GM21381 (cell line): ENCODE measurements around the gene SOX1.

Experiments used
- ATAC-seq: cut with Tn5 transposase; IDR thresholded peaks from one replicate; pipeline ENCODE4 v1.9.1; 2021; ENCODE audit warnings: mild to moderate bottlenecking, moderate library complexity; ENCODE audit not compliant: unreplicated experiment

The SOX1 gene

GRCh38 chr13:112071723-112072533 is 5.0 kb downstream of the SOX1 start:
- no peak for ATAC-seq

DNA sequence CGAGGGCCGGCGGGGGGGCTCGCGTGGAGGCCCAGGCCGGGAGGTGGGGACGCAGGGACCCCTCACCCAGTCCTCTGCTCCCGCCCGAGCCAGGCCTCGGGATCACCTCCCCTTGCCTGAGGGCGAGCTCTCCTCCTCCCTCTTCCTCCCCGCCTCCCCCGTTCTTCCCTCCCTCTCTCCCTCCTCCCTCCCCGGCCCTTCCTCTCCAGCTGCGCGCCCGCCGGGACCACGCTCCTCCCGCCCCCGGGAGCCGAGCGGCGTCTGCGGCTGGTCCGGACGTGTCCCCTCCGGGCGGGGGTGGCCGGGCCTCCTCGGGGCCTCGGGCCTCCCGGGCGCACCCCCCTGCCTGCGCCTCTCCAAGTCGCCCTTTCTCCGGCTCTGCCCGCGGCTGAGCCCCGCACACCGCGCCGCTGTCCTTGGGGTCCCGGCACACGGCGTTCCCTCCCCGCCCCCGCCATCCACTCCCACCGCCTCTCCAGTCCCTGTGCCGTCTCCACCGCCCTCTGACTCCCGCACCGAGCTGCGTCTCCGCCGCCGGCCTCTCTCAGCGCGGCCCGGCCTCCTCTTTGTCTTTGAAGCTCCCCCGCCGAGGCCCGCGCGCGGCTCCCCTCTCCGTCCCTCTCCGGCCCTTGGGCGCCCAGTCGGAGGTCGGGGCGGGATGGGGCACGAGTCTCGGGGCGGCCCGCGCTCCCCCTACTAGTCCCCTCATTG is 5.7 kb downstream of the SOX1 start:
- no peak for ATAC-seq

GRCh38 chr13:112073245-112074138 is 6.5 kb downstream of the SOX1 start:
- ATAC-seq: no peak

DNA sequence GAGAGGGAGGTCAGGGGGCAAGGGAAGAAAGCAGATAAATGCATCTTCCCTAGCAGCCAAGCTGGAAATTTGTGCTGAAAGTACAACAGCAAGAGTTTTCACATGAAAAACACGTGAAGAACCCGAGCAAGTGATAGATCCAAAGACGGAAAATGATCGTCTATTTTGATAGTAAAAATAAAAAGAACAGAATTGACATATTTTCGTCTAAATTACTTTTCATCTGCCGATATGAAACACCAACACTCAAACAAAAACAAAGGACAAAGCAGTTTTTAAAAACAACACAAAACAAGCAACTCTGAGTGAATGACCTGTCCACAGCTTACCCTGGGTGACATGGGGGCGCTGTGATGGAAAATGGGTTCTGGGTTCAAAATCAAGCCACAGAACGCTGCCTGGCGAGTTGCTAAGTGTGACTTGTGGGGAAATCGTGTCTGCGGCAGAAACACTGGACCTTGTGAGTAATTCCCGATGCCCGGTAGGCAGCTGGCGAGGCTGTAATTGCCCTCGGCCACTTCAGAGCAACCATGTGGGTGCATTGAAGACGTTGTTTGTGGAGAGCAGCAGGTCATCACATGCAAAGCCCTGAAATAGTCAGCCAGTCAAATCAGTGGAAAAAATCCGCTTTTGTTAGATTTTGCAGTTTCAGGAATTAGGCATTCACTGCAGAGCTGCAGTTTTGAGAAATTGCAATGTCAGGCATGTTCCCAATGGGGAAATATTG is 7.4 kb downstream of the SOX1 start:
- no peak for ATAC-seq

- ATAC-seq: no peak
Observed at GRCh38 chr13:112077729-112078128, 10.8 kb downstream of the SOX1 start.

GRCh38 chr13:112078216-112078615 is 11.3 kb downstream of the SOX1 start:
- no peak for ATAC-seq

GRCh38 chr13:112078879-112079531 is 12.1 kb downstream of the SOX1 start:
- ATAC-seq: no peak

DNA sequence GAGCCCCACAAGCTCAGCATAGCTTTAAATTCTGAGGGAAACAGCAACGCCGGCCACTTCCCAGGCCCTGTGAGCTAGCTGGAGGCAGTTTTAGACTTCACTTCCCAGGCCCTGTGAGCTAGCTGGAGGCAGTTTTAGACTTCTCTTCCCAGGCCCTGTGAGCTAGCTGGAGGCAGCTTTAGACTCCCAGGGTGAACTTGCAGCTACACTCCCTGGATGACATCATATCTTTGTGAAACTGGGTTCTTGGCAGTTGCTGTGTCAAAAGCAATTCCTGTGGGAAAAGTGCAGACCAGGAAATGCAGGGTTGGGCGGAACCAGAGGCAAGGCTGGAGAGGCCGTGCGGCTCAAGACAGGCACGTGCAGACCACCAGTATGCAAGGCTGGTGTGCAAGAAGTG is 12.7 kb downstream of the SOX1 start:
- ATAC-seq: no peak

DNA sequence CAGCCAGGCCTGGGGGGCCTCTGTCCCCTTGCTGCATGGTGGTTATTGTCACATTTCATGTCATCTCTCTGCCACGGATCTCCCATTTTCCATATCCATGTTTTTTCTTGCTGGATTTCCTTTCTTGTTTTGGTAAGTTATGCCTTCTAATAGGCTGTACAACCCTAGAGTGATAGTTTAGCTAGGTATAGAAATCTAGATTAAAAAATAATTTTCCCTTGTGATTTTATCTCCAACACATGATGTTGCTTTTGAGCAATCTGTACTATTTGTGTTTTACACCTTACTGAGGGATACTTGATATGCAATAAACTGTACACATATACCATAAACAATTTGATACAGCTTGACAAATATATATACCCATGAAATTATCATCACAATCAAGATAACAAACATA is 17.0 kb downstream of the SOX1 start:
- no peak for ATAC-seq

DNA sequence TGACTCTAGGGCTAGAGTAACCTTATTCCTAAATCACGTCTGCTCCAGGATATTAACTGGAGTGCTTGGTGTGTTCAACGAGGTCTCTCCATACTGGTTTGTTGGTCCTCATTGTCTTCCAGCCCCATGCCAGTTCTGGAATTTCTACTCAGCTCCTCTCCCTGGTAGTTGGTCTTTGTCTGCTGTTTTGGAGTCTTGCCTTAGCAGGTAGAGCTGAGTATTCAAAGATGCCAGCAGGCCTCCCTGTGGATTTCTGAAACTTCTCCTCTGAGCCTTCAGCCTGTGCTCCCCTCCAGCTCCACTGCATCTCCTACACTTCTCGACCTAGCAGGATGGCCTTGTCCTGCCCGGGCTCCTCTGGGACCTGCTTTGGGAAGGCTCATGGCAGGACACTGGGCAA is 25.5 kb downstream of the SOX1 start:
- ATAC-seq: no peak

- ATAC-seq: no peak
Observed at GRCh38 chr13:112095354-112095753, 28.4 kb downstream of the SOX1 start.

GRCh38 chr13:112096959-112097358 is 30.0 kb downstream of the SOX1 start:
- no peak for ATAC-seq

DNA sequence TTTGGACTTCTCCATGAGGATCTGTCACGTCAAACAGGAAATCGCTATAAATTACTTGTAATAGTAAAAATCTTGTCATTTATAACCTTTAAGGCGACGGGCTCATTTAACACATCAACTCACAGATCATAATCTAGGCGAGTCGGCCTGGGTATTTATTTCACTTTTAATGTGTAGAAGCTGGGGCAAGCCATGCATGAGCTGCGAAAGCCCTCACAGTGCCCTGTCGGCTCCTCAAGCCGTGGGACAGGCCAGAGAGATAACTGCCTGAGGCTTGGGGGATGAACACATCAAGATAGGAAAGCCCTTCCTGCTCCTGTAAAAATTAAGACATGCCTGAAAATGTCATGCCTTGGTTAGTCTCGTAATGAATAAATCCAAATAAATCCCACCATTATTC is 30.8 kb downstream of the SOX1 start:
- ATAC-seq: no peak

DNA sequence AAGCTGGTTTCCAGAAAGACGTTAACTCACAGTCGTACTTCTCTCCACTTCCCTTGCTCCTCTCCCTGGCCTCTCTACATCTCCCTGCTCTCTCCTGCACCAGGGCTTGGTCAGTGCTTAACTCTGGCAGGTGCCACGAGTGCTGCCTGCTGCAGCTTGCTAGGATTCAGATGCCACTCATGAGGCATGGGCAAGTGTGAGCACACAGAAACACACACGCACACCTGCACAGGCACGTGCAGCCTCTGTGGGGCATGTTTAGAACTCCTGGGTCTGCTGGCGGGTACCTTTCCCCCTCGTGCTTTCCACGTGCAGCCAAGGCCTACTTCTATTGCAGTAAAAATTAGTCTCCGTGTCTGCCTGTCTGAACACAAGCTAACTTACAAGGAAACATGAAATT is 31.8 kb downstream of the SOX1 start:
- no peak for ATAC-seq

- ATAC-seq: no peak
Observed at GRCh38 chr13:112101360-112101930, 34.5 kb downstream of the SOX1 start.

GRCh38 chr13:112102243-112102642 is 35.3 kb downstream of the SOX1 start:
- ATAC-seq: no peak

- ATAC-seq: no peak
Observed at GRCh38 chr13:112103260-112103838, 36.4 kb downstream of the SOX1 start.

DNA sequence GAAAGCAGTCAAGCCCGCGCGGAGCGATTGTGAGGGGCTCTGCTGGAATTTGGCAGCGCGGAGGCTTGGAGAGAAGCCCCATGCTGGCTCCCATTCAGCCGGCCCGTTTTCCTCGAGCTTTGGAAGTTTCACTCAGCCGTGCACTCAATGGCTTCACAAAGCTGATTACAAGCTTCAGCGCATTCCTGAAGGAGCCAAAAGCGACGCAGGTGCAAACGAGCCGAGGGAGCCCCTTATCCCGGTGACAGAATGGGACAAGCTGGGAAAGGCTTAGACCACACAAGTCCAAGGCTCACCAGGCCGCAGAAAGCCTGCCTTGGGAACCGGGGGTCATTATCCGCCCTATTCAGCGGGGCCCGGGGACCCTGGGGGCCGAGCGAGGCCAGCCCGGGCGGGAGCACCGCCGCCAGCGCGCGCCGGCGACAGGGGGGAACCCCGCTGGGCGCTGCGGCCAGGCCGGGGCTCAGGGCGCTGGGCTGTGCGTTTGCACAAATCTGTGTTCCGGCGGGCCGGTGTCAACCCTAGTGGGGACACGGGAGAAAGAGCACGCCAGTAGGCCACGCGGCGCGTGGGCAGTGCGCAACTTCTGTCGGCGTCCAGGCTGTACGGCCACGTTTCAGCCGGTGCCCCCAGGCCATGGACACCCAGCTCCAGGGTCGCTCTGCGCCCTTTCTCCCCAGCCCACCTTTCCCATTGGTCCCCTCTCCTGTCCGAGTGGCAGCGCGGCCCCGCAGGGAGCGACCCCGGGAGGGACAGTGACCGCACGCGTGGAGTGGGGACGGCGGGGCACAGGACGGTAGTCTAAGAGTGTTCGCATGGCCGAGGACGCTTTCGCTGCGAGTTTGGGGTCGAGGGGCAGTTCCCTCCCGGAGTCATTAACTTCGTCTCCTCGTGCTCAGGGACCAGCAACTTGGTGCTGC is 37.3 kb downstream of the SOX1 start:
- ATAC-seq: no peak

- no peak for ATAC-seq
Observed at GRCh38 chr13:112104881-112105234, 37.9 kb downstream of the SOX1 start.
